Muscle of arm (tissue), 12 donors: ENCODE measurements around the gene FAM13A. TPM values are rescaled to one million over a fixed set of nuclear protein-coding genes. Genes with fewer than 3 reads are reported as not detected.
A peak's percentile ranks its signal among the peaks of the same experiment; 100 is the strongest.

ENCODE experiments used
- DNase-seq: peaks from one replicate; pipeline ENCODE4 v3.0.0-alpha.2; 2013
- polyA plus RNA-seq, 12 donors: library from polyadenylated mRNA; unstranded; fragments of 120-200 nt; gene quantifications; one replicate each; pipeline ENCODE4 v1.2.1, GENCODE V29; 2013; ENCODE audit not compliant: insufficient read length in 12 of 12

The FAM13A gene
- polyA plus RNA-seq, 12 donors = 26.8 to 46.3 (median 40.0) TPM; not detected in 1

DNA sequence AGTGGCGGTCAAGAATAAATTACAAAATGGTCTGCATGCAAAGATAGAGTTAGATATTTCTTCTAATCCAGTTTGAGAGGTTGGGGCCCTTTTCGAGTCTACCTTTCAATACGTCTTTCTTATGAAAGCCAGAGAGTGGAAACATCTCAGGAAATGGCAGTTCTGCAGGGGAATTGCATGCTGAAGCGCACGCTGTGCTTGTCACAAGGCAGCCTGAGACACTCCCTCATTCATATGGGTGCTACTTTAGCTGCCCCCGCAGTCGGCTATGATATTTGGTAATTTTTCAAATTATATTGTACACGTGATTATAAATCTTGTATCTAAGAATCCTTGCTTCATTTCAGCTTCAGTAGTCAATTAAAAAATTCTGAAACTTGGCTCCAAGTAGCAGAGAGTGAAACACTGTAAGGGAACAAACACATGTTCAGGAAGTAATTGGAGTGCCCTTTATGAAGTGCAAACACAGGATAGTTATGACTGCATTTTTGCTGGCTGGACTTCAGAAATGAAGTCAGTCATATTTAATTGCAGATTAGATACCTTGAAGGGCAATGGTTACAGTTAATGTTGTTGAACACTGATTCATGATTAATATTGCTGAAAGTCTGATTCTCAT is 213.8 kb downstream of the FAM13A start:
- DNase-seq = no peak

DNA sequence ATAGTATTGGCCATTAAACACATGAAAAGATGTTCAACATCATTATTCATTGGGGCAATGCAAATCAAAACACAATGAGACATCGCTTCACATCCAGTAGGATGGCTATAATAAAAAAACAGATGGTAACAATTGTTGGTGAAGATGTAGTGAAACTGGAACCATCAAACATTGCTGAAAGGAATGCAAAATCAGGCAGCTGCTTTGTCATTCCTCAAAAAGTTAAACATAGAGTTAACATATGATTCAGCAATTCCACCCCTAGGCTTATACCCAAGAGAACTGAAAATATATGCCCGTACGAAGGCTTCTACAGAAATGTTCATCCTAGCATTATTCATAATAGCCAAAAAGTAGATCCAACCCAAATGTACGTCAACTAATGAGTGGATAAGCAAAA is 215.3 kb downstream of the FAM13A start:
- DNase-seq = no peak

DNA sequence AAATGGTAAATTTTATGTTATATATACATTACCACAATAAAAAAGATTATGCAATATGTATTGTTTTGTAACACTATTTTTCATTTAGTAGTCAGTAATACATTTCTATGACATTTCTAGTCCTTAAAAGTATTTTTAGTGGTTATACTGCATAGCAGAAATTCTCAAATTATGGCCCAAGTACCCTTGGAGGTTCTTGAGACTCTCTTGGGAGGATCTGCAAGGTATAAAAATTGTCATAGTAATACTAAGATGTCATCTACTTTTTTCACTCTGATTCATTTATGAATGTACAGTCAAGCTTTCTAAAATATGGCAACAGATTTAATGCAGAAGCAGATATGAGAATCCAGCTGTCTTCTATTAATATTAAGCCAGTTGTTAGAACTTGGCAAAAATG is 220.8 kb downstream of the FAM13A start:
- no peak for DNase-seq

DNA sequence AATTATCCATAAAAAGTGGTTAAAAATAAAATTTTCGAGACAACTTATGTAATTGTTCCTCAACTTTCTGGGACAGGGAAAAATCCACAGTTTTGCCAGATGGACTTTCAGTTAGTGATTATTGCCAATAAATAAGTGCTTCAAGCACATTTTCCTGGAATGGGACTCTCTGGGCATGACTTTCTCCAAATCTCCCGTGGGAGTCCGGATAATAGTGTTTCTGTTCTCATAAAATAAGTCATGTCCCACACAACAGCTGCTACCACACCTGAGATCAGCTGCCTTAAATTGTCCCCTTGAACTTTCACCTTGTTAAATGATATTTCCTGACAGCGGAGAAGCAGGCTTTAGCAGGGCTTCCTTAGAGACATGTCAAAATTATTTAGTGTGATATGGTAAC is 226.0 kb downstream of the FAM13A start:
- DNase-seq = peak; percentile 73

DNA sequence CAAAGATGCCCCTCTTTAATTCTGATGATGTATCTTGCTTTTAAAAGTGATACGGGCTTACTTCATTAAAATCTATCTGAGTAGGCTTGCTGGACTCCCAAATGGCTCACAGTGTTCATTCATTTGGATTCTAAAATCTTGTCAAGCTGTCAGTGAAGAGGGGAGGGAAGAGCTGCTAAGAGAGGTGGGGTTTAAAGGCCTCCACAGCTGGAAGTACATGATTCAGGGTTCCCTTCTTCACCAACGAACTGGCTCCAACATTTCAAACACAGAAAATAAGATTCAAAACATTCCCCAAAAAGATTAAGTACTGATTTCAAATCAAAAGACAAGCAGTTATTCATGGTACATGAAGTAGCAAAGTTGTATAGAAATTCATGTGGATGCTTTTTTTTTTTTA is 226.4 kb downstream of the FAM13A start:
- no peak for DNase-seq

DNA sequence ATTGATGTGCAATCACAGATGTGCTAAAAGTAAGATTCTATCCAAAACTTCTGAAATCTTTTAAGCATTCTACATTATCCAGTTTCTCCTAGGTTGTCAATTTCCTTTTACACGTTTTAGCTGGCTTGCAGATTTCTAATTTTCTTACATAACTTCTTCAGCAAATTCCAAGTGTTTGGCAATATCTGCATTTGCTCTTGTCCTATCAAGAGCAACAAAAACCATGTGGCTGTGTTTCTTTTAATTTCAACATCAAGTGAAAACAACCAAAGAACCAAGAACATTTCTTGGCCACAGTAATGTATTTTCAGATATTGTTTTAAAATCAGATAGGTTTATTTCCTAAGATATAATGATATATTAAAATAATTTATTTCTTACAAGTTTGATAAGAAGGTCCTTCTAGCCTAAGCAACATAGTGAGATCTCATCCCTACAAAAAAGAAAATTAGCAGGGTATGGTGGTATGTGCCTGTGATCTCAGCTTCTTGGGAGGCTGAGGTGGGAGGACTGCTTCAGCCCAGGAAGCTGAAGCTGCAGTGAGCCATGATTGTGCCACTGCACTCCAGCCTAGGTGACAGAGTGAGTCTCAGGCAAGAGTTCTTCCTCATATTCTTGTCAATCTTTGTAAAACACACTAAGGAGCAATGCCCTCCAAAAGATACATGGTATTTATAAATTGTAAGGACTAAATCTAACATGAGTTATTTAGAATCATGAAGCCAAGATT is 228.0 kb downstream of the FAM13A start:
- no peak for DNase-seq

DNA sequence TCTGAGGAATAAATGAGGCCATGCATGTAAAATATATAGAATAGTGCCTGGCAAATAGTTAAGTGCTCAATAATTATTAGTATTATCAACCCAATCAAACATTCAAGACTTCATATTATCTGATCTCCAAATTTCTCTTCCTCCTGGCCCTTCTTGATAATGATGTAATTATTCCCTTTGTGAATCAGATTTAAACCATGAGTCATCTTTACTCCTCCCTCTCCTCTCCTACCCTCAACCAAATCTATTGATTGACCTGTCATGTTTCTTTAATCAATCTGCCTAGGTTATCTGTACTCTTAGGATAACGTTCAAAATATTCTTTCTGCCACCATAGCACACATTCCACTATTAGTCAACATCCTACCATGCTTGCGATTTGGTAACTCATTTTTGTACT is 229.5 kb downstream of the FAM13A start:
- no peak for DNase-seq

DNA sequence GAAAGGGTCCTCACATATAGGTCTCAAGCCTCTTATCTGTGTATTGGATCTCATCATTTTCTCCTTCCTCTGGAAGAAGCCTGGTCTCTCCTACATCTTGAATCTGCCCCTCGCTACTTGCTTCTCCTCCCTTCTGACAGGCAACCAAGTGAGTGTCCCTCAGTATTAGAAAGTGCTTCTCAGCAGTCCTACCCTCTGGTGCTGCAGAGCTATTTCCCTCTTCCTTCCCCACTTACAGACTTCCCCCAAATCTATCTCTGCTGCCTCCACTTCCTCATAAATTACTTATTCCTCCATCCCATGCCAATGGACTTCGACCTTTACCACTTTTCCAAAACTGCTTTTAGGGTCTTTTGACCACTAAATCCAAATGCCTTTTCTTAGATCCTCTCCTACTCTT is 230.2 kb downstream of the FAM13A start:
- no peak for DNase-seq

DNA sequence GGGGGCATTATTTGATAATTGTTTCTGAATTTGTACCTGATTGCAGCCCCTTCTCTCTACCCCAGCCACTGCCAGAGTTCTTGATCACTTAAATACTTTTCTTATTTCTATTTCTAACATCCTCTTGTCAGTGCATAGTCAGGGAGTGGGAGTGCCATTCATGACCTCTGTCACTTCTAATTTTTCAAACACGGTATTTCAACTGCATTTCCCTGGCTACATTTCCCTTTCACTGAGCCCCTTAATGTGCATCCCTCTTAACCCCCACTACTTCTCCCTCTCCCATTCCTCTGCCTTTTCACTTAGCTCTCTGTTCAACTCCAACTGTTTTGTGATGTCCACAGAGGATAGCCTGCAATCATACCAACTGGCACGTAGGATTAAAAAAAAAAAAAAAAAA is 231.1 kb downstream of the FAM13A start:
- DNase-seq = no peak

DNA sequence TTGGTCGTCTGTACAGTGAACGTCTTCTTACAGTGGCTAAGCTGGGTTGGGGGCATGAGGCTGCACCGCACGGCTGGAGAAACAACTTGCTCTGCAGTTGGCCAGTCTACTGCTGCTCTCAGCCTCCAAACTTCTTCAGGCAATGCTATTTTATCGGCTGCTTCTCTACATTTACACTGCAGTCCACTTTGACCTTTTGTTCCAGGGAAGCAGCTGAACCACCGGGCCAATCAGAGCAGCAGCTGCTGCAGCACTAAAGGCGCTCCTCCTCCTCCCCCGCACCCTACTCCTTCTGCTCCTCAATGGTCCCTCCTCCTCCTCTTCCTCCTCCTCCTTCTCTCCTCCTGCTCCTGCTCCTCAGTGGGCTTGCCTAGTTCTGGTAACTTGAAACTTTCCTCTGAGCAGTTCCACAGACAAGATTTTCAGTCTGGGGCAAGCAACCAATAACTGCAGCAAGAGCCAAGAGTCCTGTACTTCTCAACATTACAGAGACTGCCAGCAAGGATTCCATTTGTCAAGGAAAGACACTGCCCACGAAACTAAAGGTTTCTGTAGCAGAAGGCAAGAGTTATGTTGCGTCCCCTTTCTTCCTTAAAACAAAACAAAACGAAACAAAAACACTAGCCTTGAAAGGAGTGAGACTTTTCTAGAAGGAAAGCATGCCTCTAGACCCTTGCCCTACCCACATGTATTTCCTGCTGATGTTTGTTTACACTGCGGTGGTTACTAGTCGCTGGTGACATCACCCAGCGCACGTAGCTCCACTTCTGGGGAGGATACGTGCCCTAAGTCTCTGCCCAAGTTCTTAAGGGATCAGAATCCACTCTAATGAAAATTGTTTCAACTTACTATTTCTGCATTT is 233.7 kb downstream of the FAM13A start:
- DNase-seq = peak; percentile 94

DNA sequence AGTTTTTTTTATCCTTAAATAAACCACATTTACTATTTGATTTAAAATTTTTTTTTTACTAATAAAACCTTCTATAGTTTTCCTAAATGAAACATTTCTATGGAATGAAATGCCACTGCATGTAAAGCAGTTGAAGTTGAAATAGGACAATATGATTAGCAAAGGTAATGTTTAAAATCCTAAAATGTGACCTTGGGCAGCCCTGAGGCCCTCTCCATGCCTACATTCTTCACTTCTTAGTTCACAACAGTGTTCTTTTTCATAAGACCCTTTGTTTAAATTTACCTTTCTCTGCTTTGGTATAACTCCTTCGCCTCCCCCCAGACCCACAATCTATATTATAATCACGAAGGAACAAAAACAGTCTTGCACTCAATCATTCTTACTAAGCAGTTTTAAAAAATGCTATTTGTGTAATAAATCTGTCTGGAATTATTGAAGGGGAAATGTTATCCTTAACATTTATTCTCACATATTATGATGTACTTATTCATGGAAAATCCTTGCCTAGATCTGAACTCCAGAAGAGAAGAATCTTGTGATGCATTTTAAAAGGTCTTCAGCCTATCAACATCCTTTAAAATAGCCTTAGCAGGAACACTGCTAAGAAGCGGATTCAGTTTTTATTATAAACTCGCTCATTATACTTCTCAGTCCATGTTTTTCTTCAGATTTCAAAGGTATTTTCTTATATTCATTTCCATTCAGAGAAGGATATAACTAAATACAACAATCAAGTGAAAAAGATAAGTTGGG is 234.8 kb downstream of the FAM13A start:
- DNase-seq = no peak

DNA sequence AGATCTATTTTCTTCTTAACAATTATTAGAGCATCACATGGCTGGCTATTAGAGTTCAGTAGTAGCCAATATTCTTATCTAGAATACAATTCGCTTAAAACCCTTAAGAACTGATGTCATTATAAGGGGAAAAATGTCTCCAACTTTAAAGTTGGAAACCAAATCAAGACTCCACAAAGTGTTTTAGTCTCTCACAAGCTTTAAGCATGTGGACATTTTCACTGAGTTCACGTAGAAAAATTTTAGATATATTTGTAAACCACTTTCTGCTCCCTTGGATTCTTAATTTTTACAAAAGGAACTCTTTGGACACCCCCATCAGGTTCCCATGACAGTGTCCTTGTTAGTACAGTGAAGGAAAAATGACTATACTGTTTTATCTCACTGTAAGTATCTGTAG is 235.5 kb downstream of the FAM13A start:
- no peak for DNase-seq

DNA sequence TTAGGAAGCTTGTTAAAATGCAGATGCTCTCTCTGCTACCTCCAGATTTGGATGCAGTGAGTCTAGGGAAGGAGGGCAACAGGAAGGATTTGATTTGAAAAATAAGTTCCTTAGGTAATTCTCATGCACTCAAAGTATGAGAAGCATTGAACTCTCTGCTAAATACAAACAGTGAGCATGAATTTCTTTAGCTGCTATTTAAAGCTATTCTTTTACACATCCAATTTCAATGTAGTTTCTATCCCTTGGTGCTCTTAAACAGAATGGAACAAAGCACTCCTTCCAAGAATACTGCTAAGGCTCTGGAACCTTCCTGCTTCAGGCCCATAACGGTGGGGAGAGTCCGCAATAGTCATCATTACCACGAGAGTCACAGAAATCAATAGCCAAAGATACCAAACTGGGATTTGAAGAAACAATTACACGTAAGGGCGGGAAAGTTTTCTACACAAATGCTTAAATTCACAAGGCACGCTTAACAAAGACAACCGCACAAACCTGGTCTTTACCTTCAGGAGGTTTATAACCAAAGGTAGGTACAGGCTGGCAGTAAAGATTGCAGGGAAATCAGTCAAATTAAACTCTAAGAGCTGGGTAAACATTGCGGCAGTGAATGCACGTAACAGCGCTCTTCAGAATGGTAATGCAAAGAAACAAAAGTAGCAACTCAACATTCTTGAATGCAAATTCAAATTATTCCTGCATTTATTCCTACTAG is 236.1 kb downstream of the FAM13A start:
- no peak for DNase-seq

DNA sequence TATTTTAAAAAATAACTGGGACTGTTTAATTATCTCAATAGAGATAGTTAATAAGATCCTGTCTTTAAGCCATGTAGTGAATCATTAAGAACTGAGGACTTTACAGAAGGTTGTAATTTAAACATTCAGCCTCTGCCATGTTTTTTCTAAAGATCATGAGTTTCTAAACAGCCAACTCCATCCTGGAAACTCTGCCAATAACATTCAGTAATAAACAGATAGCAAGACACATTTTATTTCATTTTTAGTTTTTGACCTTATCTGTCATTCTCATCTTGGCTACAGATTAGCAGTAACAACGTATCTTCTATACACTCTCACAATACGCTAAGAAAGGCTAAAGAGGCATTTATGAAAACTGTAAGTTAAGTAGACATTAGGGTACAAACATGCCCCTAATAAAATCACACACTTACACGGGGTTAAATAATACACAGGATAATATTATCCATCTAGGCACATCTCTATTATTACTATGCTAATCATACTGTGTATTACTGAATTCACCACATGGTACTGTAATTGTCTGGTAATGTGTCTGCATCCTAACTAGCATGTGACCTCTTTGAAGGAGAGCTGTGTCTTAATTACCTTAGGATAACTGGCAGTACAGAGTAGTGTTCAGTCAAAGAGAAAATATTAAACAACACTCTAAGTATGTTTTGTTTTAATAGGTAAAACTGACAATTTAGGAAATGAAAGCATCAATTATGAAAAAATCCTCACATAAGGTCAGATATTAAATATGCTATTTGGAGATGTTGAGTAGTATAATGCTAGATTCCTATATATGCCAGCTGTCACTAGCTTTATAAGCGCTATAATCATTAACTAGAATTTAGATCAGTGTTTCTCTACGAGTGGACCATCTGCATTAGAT is 236.9 kb downstream of the FAM13A start:
- no peak for DNase-seq

DNA sequence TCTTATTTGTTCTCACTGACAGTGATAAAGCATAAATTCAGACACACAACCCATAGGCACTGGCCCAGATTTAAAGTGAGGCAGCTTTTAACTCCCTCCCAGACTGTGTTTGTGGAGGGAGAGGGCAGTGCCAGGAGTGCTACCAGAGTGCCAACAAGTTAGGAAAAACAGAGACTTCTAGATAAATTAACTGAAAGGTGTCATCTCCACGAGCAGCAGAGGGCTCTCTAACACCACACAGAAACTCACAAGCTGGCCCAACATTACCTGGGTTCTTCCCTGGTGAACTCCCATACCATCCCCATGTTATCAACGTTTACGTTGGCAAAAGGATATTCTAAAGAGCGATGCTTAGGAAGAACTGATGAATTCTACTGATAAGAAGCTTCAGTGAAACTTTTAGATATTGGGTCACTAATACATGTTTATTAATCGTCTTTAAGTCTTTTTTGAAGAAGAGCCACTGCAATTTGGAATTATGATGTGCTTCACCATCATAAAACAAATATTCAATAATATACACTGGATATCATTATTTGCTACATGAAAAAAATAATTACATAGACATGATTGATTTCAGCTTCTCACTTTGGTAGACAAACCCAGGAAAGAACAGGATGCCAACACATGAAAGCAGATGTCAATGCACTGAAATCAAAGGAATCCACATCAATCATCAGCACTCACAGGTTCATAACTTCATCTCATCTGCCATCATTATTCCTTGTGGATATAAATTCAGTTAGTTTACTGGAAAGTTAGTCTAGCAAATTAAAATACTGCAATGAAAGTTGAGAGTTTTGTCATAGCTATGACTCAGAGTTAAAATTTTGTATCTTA is 238.1 kb downstream of the FAM13A start:
- DNase-seq = no peak

DNA sequence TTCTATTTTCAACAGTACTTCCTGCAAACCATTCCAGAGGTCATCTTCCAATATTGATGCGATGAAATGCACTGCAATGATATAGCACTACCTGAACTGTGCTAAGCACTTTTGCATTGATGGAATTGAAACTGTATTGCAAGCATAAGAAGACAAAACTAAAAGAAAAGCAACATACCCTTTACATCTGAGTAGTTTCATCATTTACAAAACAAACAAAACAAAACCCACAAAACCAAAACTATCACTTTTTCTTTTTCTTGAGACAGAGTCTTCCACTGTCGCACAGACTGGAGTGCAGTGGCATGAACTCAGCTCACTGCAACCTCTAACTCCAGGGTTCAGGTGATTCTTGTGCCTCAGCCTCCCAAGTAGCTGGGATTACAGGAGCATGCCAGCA is 239.2 kb downstream of the FAM13A start:
- no peak for DNase-seq

DNA sequence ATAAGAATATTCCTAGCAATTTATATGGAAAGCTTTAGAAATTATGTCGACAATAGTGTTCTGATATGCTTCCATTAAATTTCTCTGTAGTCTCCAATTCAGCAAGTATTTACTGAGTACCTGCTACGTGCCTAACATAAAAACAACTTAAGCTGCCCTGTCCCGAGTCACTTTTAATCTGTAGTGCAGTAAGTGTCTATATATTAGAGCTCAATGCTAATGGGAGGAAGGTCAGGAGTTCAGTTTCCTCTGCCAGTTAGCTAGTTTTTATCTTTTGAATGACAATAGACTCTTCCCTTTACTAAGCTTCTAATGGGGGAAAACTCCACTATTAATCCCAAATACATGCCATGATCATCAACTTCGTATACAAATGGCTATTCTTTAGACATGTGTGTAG is 240.6 kb downstream of the FAM13A start:
- DNase-seq = no peak

DNA sequence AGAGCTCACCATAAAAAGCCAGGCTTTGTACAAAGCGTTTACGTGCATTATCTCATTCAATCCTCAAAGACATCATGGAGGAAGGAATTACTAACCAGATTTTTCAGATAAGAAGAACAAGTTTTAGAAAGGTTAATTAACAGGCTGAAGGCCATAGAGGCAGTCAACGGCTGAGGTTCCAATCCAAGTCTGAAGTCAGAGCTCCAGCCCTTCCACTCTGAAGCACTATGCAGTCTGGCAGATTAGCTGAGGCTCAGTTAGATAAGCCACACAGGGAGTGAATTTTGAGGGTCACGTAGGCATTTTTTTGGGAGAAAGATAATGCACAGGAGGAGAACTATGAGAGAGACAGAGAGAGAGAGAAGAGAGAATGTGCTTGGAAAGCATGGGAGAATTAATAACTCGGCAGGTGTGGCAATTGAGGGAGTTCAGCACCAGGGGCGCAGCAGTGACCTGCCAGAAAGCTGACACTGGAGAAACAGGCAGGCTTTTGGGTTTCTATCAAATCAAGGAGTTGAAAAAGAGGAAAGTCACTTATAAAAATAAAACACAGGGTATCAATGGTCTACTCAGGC is 242.9 kb downstream of the FAM13A start:
- no peak for DNase-seq

DNA sequence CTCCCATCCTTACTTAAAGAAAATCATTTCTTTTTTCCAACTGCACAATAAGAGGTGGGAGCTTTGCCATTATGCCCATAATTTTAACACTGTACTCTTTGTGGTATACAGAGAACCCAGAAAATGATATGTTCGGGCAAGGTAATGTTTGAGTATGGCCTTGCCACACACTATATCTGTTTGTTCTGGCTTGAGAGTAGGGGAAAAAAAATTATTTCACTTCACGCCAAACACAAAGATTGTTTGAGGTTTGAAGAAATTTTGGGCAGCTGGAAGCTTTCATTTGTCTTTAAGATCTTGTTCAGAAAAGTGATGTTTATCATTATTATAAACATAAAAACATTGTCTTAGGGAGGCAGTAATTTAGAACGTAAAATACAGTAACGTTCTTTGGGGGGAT is 244.0 kb downstream of the FAM13A start:
- DNase-seq = no peak
